Neural crest cell (in vitro differentiated cells): ENCODE measurements around the gene GAD1. TPM values are rescaled to one million over a fixed set of nuclear protein-coding genes. Genes with fewer than 3 reads are reported as not detected.

Experiments used
- DNase-seq: peaks from one replicate; pipeline ENCODE4 v3.0.0; 2021; ENCODE audit warnings: low read depth, mixed read lengths, low spot score
- H3K27ac Mint-ChIP-seq: one replicate; pipeline ENCODE4 v1.8.0; 2021; ENCODE audit warnings: mild to moderate bottlenecking, mixed read lengths; ENCODE audit not compliant: unreplicated experiment
- H3K27me3 Mint-ChIP-seq: 2 replicates; pipeline ENCODE4 v1.8.0; 2021; ENCODE audit warnings: low read depth, mild to moderate bottlenecking, mixed read lengths
- H3K36me3 Mint-ChIP-seq: 2 replicates; pipeline ENCODE4 v1.8.0; 2021; ENCODE audit warnings: low read depth, mild to moderate bottlenecking, mixed read lengths
- H3K4me1 Mint-ChIP-seq: 2 replicates; pipeline ENCODE4 v1.8.0; 2021; ENCODE audit warnings: mixed read lengths
- H3K4me3 Mint-ChIP-seq: one replicate; pipeline ENCODE4 v1.8.0; 2021; ENCODE audit warnings: mild to moderate bottlenecking, mixed read lengths
- H3K9me3 Mint-ChIP-seq: 2 replicates; pipeline ENCODE4 v1.8.0; 2021; ENCODE audit warnings: mixed read lengths
- total RNA-seq: library from RNA; stranded (reverse); gene quantifications from 2 replicates; pipeline ENCODE4 v1.2.1, GENCODE V29; 2021
- TF ChIP-seq, protein P1 (sequence below): fragments of 200-600 bp; sonication (generic); conservative IDR thresholded peaks from 2 replicates; pipeline ENCODE4 v1.5.0; 2021; ENCODE audit warnings: antibody characterized with exemption, mild to moderate bottlenecking

GAD1 gene
- total RNA-seq, 1 donor from 2014 or later: 0.82 TPM

GRCh38 chr2:170887896-170888295, 71.2 kb downstream of the GAD1 start:
- Mint-ChIP-seq H3K36me3 (no peaks in the 10 kb centered on the region), H3K27ac (no peak overlapping the region), H3K27me3 (peaks cover 3% of the 10 kb centered on the region), H3K9me3 (no peaks in the 10 kb centered on the region), H3K4me3 (no peak overlapping the region), H3K4me1 (no peaks in the 10 kb centered on the region)
- TF ChIP-seq, protein P1, sequence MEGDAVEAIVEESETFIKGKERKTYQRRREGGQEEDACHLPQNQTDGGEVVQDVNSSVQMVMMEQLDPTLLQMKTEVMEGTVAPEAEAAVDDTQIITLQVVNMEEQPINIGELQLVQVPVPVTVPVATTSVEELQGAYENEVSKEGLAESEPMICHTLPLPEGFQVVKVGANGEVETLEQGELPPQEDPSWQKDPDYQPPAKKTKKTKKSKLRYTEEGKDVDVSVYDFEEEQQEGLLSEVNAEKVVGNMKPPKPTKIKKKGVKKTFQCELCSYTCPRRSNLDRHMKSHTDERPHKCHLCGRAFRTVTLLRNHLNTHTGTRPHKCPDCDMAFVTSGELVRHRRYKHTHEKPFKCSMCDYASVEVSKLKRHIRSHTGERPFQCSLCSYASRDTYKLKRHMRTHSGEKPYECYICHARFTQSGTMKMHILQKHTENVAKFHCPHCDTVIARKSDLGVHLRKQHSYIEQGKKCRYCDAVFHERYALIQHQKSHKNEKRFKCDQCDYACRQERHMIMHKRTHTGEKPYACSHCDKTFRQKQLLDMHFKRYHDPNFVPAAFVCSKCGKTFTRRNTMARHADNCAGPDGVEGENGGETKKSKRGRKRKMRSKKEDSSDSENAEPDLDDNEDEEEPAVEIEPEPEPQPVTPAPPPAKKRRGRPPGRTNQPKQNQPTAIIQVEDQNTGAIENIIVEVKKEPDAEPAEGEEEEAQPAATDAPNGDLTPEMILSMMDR: no peak
- no peak for DNase-seq

- TF ChIP-seq, protein P1: no peak
These were observed 75.2 kb downstream of the GAD1 start for GRCh38 chr2:170891893-170892292.

GRCh38 chr2:170892391-170892951, 75.8 kb downstream of the GAD1 start:
- Mint-ChIP-seq H3K9me3 (no peaks in the 10 kb centered on the region), H3K27me3 (no peaks in the 10 kb centered on the region), H3K27ac (no peak overlapping the region), H3K36me3 (no peaks in the 10 kb centered on the region), H3K4me3 (no peak overlapping the region), H3K4me1 (peaks cover 5% of the 10 kb centered on the region)
- TF ChIP-seq, protein P1: no peak
- no peak for DNase-seq

More at GRCh38 chr2:170891893-170892292, 75.2 kb downstream of the GAD1 start:
- Mint-ChIP-seq H3K36me3 (no peaks in the 10 kb centered on the region), H3K4me3 (no peak overlapping the region), H3K4me1 (peaks cover 5% of the 10 kb centered on the region), H3K9me3 (no peaks in the 10 kb centered on the region), H3K27me3 (no peaks in the 10 kb centered on the region), H3K27ac (no peak overlapping the region)
- DNase-seq: no peak

GRCh38 chr2:170895023-170895757, 78.5 kb downstream of the GAD1 start:
- H3K9me3 Mint-ChIP-seq: no peaks in the 10 kb centered on the region

DNA sequence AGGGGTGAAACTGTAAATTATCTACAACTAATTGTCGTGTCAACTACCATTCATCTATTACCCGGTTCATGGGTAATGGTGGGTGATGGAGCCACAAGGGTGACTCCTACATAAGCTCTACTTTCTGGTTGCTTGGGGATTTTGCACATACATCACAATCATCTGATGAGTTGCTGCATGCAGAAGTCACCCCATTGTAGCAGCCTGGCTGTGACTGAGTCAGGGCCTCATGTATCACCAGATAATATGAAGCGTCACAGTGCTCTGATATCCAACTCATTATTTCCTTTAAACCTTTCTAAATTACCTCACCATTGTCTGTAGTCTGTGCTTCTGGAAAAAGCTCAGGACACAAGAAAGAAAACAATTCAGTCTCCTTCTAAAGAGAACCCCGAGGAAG, 79.9 kb downstream of the GAD1 start:
- TF ChIP-seq, protein P1: no peak
- Mint-ChIP-seq H3K4me3 (no peak overlapping the region), H3K27me3 (no peaks in the 10 kb centered on the region), H3K4me1 (peaks cover 5% of the 10 kb centered on the region), H3K27ac (no peak overlapping the region), H3K36me3 (no peaks in the 10 kb centered on the region), H3K9me3 (no peaks in the 10 kb centered on the region)
- no peak for DNase-seq

More at GRCh38 chr2:170895023-170895757, 78.5 kb downstream of the GAD1 start:
- Mint-ChIP-seq H3K4me1 (peaks cover 5% of the 10 kb centered on the region), H3K4me3 (no peak overlapping the region), H3K27me3 (no peaks in the 10 kb centered on the region), H3K27ac (no peak overlapping the region), H3K36me3 (no peaks in the 10 kb centered on the region)
- TF ChIP-seq, protein P1: no peak
- no peak for DNase-seq
